ENCODE results near the gene TMEM38A.

The TMEM38A gene

GRCh38 chr19:16660763-16661479 lies at the start of gene TMEM38A:
TSS of gene TMEM38A (plus strand) at chr19:16661139. CDS start at chr19:16661218, 79 bp downstream.
- DNase-seq: peak; percentile 69
- Mint-ChIP-seq H3K4me1 (ENCODE audit: low read depth) (peaks cover 36% of the 10 kb centered on the region), H3K36me3 (ENCODE audit: low read depth) (peaks cover 37% of the 10 kb centered on the region), H3K27me3 (peaks cover 7% of the 10 kb centered on the region), H3K27ac (peak within 1 kb of the TSS; percentile 100), H3K9me3 (no peaks in the 10 kb centered on the region), H3K4me3 (peak within 1 kb of the TSS; percentile 99)

- no peaks in the 10 kb centered on the region for H3K9me3 Mint-ChIP-seq
- peaks cover 7% of the 10 kb centered on the region for H3K36me3 Mint-ChIP-seq (ENCODE audit: low read depth)
- H3K4me1 Mint-ChIP-seq (ENCODE audit: low read depth): peaks cover 73% of the 10 kb centered on the region
- no peak for DNase-seq
- H3K4me3 Mint-ChIP-seq: no peak overlapping the region
- H3K27me3 Mint-ChIP-seq: no peaks in the 10 kb centered on the region
- no peak overlapping the region for H3K27ac Mint-ChIP-seq
Observed at GRCh38 chr19:16612636-16613035, 48.3 kb upstream of the TMEM38A start.

- no peaks in the 10 kb centered on the region for H3K9me3 Mint-ChIP-seq
- peaks cover 72% of the 10 kb centered on the region for H3K4me1 Mint-ChIP-seq (ENCODE audit: low read depth)
- no peak for DNase-seq
- H3K4me3 Mint-ChIP-seq: no peak overlapping the region
- no peak overlapping the region for H3K27ac Mint-ChIP-seq
- peaks cover 6% of the 10 kb centered on the region for H3K36me3 Mint-ChIP-seq (ENCODE audit: low read depth)
- H3K27me3 Mint-ChIP-seq: no peaks in the 10 kb centered on the region
Observed at GRCh38 chr19:16613841-16614240, 47.1 kb upstream of the TMEM38A start.

GRCh38 chr19:16614941-16615340 lies 46.0 kb upstream of the TMEM38A start:
- Mint-ChIP-seq H3K9me3 (no peaks in the 10 kb centered on the region), H3K36me3 (ENCODE audit: low read depth) (peaks cover 6% of the 10 kb centered on the region), H3K4me3 (no peak overlapping the region), H3K27ac (peak overlapping the region; percentile 38), H3K4me1 (ENCODE audit: low read depth) (peaks cover 83% of the 10 kb centered on the region), H3K27me3 (no peaks in the 10 kb centered on the region)
- no peak for DNase-seq

- peaks cover 87% of the 10 kb centered on the region for H3K4me1 Mint-ChIP-seq (ENCODE audit: low read depth)
- DNase-seq: no peak
- peak overlapping the region; percentile 38 for H3K27ac Mint-ChIP-seq
- peaks cover 8% of the 10 kb centered on the region for H3K36me3 Mint-ChIP-seq (ENCODE audit: low read depth)
- H3K4me3 Mint-ChIP-seq: no peak overlapping the region
- H3K9me3 Mint-ChIP-seq: no peaks in the 10 kb centered on the region
- H3K27me3 Mint-ChIP-seq: no peaks in the 10 kb centered on the region
Observed at GRCh38 chr19:16615808-16616207, 45.1 kb upstream of the TMEM38A start.

- Mint-ChIP-seq H3K9me3 (no peaks in the 10 kb centered on the region), H3K36me3 (ENCODE audit: low read depth) (peaks cover 21% of the 10 kb centered on the region), H3K27me3 (no peaks in the 10 kb centered on the region), H3K4me3 (no peak overlapping the region), H3K27ac (peak overlapping the region; percentile 31), H3K4me1 (ENCODE audit: low read depth) (peaks cover 81% of the 10 kb centered on the region)
- DNase-seq: no peak
Observed at GRCh38 chr19:16618248-16618647, 42.7 kb upstream of the TMEM38A start.

- no peak for DNase-seq
- Mint-ChIP-seq H3K27me3 (no peaks in the 10 kb centered on the region), H3K36me3 (ENCODE audit: low read depth) (peaks cover 31% of the 10 kb centered on the region), H3K4me3 (no peak overlapping the region), H3K9me3 (no peaks in the 10 kb centered on the region), H3K4me1 (ENCODE audit: low read depth) (peaks cover 87% of the 10 kb centered on the region), H3K27ac (no peak overlapping the region)
Observed at GRCh38 chr19:16619457-16619856, 41.5 kb upstream of the TMEM38A start.

- Mint-ChIP-seq H3K27ac (peak overlapping the region; percentile 68), H3K4me1 (ENCODE audit: low read depth) (peaks cover 88% of the 10 kb centered on the region), H3K4me3 (no peak overlapping the region), H3K27me3 (no peaks in the 10 kb centered on the region), H3K9me3 (no peaks in the 10 kb centered on the region), H3K36me3 (ENCODE audit: low read depth) (peaks cover 36% of the 10 kb centered on the region)
- no peak for DNase-seq
Observed at GRCh38 chr19:16620018-16620417, 40.9 kb upstream of the TMEM38A start.

- Mint-ChIP-seq H3K36me3 (ENCODE audit: low read depth) (peaks cover 42% of the 10 kb centered on the region), H3K4me1 (ENCODE audit: low read depth) (peaks cover 89% of the 10 kb centered on the region), H3K27me3 (no peaks in the 10 kb centered on the region), H3K9me3 (no peaks in the 10 kb centered on the region), H3K27ac (peak overlapping the region; percentile 68), H3K4me3 (no peak overlapping the region)
- no peak for DNase-seq
Observed at GRCh38 chr19:16620584-16620983, 40.4 kb upstream of the TMEM38A start.

GRCh38 chr19:16621165-16621800 lies 39.7 kb upstream of the TMEM38A start:
- no peak overlapping the region for H3K4me3 Mint-ChIP-seq
- H3K36me3 Mint-ChIP-seq (ENCODE audit: low read depth): peaks cover 49% of the 10 kb centered on the region
- H3K27me3 Mint-ChIP-seq: no peaks in the 10 kb centered on the region
- H3K27ac Mint-ChIP-seq: no peak overlapping the region
- peaks cover 90% of the 10 kb centered on the region for H3K4me1 Mint-ChIP-seq (ENCODE audit: low read depth)
- no peak for DNase-seq
- no peaks in the 10 kb centered on the region for H3K9me3 Mint-ChIP-seq

GRCh38 chr19:16623066-16623465 lies 37.9 kb upstream of the TMEM38A start:
- DNase-seq: no peak
- no peak overlapping the region for H3K4me3 Mint-ChIP-seq
- no peak overlapping the region for H3K27ac Mint-ChIP-seq
- H3K4me1 Mint-ChIP-seq (ENCODE audit: low read depth): peaks cover 76% of the 10 kb centered on the region
- H3K27me3 Mint-ChIP-seq: no peaks in the 10 kb centered on the region
- peaks cover 57% of the 10 kb centered on the region for H3K36me3 Mint-ChIP-seq (ENCODE audit: low read depth)
- H3K9me3 Mint-ChIP-seq: no peaks in the 10 kb centered on the region

- Mint-ChIP-seq H3K36me3 (ENCODE audit: low read depth) (peaks cover 59% of the 10 kb centered on the region), H3K27me3 (no peaks in the 10 kb centered on the region), H3K27ac (no peak overlapping the region), H3K4me1 (ENCODE audit: low read depth) (peaks cover 72% of the 10 kb centered on the region), H3K9me3 (no peaks in the 10 kb centered on the region), H3K4me3 (no peak overlapping the region)
- DNase-seq: no peak
Observed at GRCh38 chr19:16623576-16623975, 37.4 kb upstream of the TMEM38A start.

GRCh38 chr19:16624236-16624635 lies 36.7 kb upstream of the TMEM38A start:
- no peaks in the 10 kb centered on the region for H3K9me3 Mint-ChIP-seq
- no peak overlapping the region for H3K4me3 Mint-ChIP-seq
- H3K4me1 Mint-ChIP-seq (ENCODE audit: low read depth): peaks cover 71% of the 10 kb centered on the region
- H3K27ac Mint-ChIP-seq: peak overlapping the region; percentile 18
- peaks cover 66% of the 10 kb centered on the region for H3K36me3 Mint-ChIP-seq (ENCODE audit: low read depth)
- DNase-seq: no peak
- H3K27me3 Mint-ChIP-seq: no peaks in the 10 kb centered on the region

GRCh38 chr19:16625163-16625958 lies 35.6 kb upstream of the TMEM38A start:
- H3K27me3 Mint-ChIP-seq: no peaks in the 10 kb centered on the region
- peaks cover 70% of the 10 kb centered on the region for H3K36me3 Mint-ChIP-seq (ENCODE audit: low read depth)
- no peak overlapping the region for H3K4me3 Mint-ChIP-seq
- H3K4me1 Mint-ChIP-seq (ENCODE audit: low read depth): peaks cover 66% of the 10 kb centered on the region
- no peak for DNase-seq
- no peaks in the 10 kb centered on the region for H3K9me3 Mint-ChIP-seq
- H3K27ac Mint-ChIP-seq: peak overlapping the region; percentile 92

GRCh38 chr19:16626796-16627192 lies 34.1 kb upstream of the TMEM38A start:
- H3K9me3 Mint-ChIP-seq: no peaks in the 10 kb centered on the region
- H3K36me3 Mint-ChIP-seq (ENCODE audit: low read depth): peaks cover 81% of the 10 kb centered on the region
- peaks cover 57% of the 10 kb centered on the region for H3K4me1 Mint-ChIP-seq (ENCODE audit: low read depth)
- peak overlapping the region; percentile 92 for H3K27ac Mint-ChIP-seq
- peak; percentile 45 for DNase-seq
- H3K27me3 Mint-ChIP-seq: no peaks in the 10 kb centered on the region
- peak overlapping the region; percentile 92 for H3K4me3 Mint-ChIP-seq
